MCF 10A (cell line): ENCODE results near the gene ZCCHC4. TPM values are rescaled to one million over a fixed set of nuclear protein-coding genes. Genes with fewer than 3 reads are reported as not detected.

Experiments used
- BruUV-seq: library from RNA; stranded (reverse); fragments of 400-500 nt; replicated peaks from 2 replicates; lab custom pipeline; 2021; lab: Mats Ljungman, UMichigan
- CTCF ChIA-PET: fragments of 300-600 bp; sonication (Branson Sonifier 250); formaldehyde crosslinking; extraction: SDS; loops from one replicate; lab custom pipeline; 2021; ENCODE audit warnings: antibody characterized with exemption, inconsistent platforms; lab: Yijun Ruan, JAX
- POLR2A ChIA-PET: fragments of 300-600, 350-650 bp; sonication (Branson Sonifier 250); formaldehyde crosslinking; extraction: SDS; loops from one replicate; lab custom pipeline; 2020; ENCODE audit warnings: antibody characterized with exemption, inconsistent platforms; lab: Yijun Ruan, JAX
- DNase-seq: peaks from one replicate; pipeline ENCODE4 v3.0.0-alpha.2; 2018; ENCODE audit not compliant: unreplicated experiment
- H3K27ac Mint-ChIP-seq: one replicate; pipeline ENCODE4 v1.8.0; 2022; ENCODE audit warnings: mild to moderate bottlenecking, low read depth, mixed read lengths; ENCODE audit not compliant: unreplicated experiment
- H3K27me3 Mint-ChIP-seq: one replicate; pipeline ENCODE4 v1.8.0; 2022; ENCODE audit warnings: mixed read lengths; ENCODE audit not compliant: insufficient read depth, unreplicated experiment
- H3K36me3 Mint-ChIP-seq: one replicate; pipeline ENCODE4 v1.8.0; 2022; ENCODE audit warnings: mild to moderate bottlenecking, moderate library complexity, mixed read lengths; ENCODE audit not compliant: insufficient read depth, unreplicated experiment
- H3K4me1 Mint-ChIP-seq: one replicate; pipeline ENCODE4 v1.8.0; 2022; ENCODE audit warnings: mixed read lengths; ENCODE audit not compliant: insufficient read depth, unreplicated experiment
- H3K4me3 Mint-ChIP-seq: one replicate; pipeline ENCODE4 v1.8.0; 2022; ENCODE audit warnings: mild to moderate bottlenecking, moderate library complexity, mixed read lengths; ENCODE audit not compliant: unreplicated experiment
- H3K9me3 Mint-ChIP-seq: one replicate; pipeline ENCODE4 v1.8.0; 2022; ENCODE audit warnings: mixed read lengths; ENCODE audit not compliant: unreplicated experiment
- CTCF ChIP-seq: fragments of 200-600 bp; IDR thresholded peaks from one replicate; pipeline ENCODE4 v1.8.0; 2022; ENCODE audit warnings: antibody characterized with exemption, mild to moderate bottlenecking; ENCODE audit not compliant: unreplicated experiment
- intact Hi-C: fragments of 100-400 bp; cut with micrococcal nuclease; formaldehyde crosslinking; loops from 2 replicates; pipeline ENCODE4 v1.14.1; 2022
- total RNA-seq: library from RNA; stranded (reverse); gene quantifications from 2 replicates; pipeline ENCODE4 v1.2.3, GENCODE V29; 2022

ZCCHC4 gene
- total RNA-seq, 1 experiment from 2014 or later, result 7.7 TPM

- no peak for TF ChIP-seq CTCF
- ChIA-PET POLR2A (interaction anchor here (0.9 to 1.2 kb wide), 2 partner anchors 10 to 253 kb away, joined by 3 to 5 read pairs; partner anchors contain the start of gene SEPSECS), CTCF (no interaction called here)
- intact Hi-C loops, result no loop called here
- Mint-ChIP-seq H3K27ac (no peak overlapping the region), H3K36me3 (peaks cover 74% of the 10 kb centered on the region), H3K4me3 (no peak overlapping the region), H3K27me3 (no peaks in the 10 kb centered on the region), H3K9me3 (no peaks in the 10 kb centered on the region), H3K4me1 (no peaks in the 10 kb centered on the region)
- BruUV-seq, result no TSS peak
- no peak for DNase-seq
Measured at GRCh38 chr4:25413261-25413660, 100.7 kb downstream of the ZCCHC4 start.

GRCh38 chr4:25417014-25417413 is 104.4 kb downstream of the ZCCHC4 start:
- no peaks in the 10 kb centered on the region for H3K4me1 Mint-ChIP-seq

More at GRCh38 chr4:25417014-25417413, 104.4 kb downstream of the ZCCHC4 start:
- TF ChIP-seq CTCF, result no peak
- Mint-ChIP-seq H3K4me3 (no peak overlapping the region), H3K36me3 (peaks cover 65% of the 10 kb centered on the region), H3K27me3 (no peaks in the 10 kb centered on the region), H3K27ac (no peak overlapping the region), H3K9me3 (no peaks in the 10 kb centered on the region)
- intact Hi-C loops, result no loop called here
- POLR2A ChIA-PET, result no interaction called here
- CTCF ChIA-PET, result interaction anchor here (3.4 kb wide), 1 partner anchor 24 kb away, joined by 23 read pairs; no protein-coding TSS in a partner anchor
- no TSS peak for BruUV-seq
- no peak for DNase-seq

Other genes with a start within 250 kb of the ZCCHC4 start
- 9.4 and 9.7 TPM in 2 replicates for gene SEPSECS, start 152.3 kb upstream of the ZCCHC4 start, total RNA-seq
- gene PI4K2B, start 78.7 kb upstream of the ZCCHC4 start, total RNA-seq, result 13.6 and 22.8 TPM in 2 replicates
- 20.8 and 22.7 TPM in 2 replicates for gene ANAPC4, start 64.5 kb downstream of the ZCCHC4 start, total RNA-seq